Urothelium cell line (cell line): ENCODE results near the gene RPAP3.
A peak's percentile ranks its signal among the peaks of the same experiment; 100 is the strongest.
"Not testable (repeated sequence)": the region's sequence is repeated elsewhere in the genome, so short reads cannot be mapped to it uniquely, and the experiment has no call there.

Experiments used
- DNase-seq: peaks from one replicate; pipeline ENCODE4 v3.0.0; 2011; ENCODE audit warnings: low spot score, mixed read lengths
- FAIRE-seq: peaks from 2 replicates; lab custom pipeline; 2011; peaks lifted over from hg19 to GRCh38; lab: Jason Lieb, UNC

Gene RPAP3

GRCh38 chr12:47687636-47688035 lies 18.2 kb downstream of the RPAP3 start:
- FAIRE-seq = no peak
- no peak for DNase-seq

GRCh38 chr12:47686645-47687240 lies 19.1 kb downstream of the RPAP3 start:
- FAIRE-seq = no peak
- peak; percentile 31 for DNase-seq

- no peak for DNase-seq
- FAIRE-seq = no peak
These were observed 26.0 kb downstream of the RPAP3 start for GRCh38 chr12:47679785-47680184.

GRCh38 chr12:47672068-47672467 lies 33.8 kb downstream of the RPAP3 start:
- no peak for FAIRE-seq
- no peak for DNase-seq

GRCh38 chr12:47667935-47668334 lies 37.9 kb downstream of the RPAP3 start:
- not testable (repeated sequence) for FAIRE-seq, DNase-seq

GRCh38 chr12:47652521-47653234 lies 53.2 kb downstream of the RPAP3 start:
- no peak for FAIRE-seq
- DNase-seq = no peak

- peak; percentile 72 for DNase-seq
These were observed 54.2 kb downstream of the RPAP3 start for GRCh38 chr12:47651368-47652254.

GRCh38 chr12:47650469-47650868 lies 55.4 kb downstream of the RPAP3 start:
- DNase-seq (no peak), FAIRE-seq (no peak)

More at GRCh38 chr12:47651368-47652254, 54.2 kb downstream of the RPAP3 start:
- FAIRE-seq = no peak

- no peak for FAIRE-seq
- no peak for DNase-seq
These were observed 56.4 kb downstream of the RPAP3 start for GRCh38 chr12:47649381-47649780.

GRCh38 chr12:47648056-47648579 lies 57.7 kb downstream of the RPAP3 start:
- FAIRE-seq (no peak), DNase-seq (no peak)

- not testable (repeated sequence) for FAIRE-seq, DNase-seq
These were observed 63.5 kb downstream of the RPAP3 start for GRCh38 chr12:47642310-47642709.

- DNase-seq (peak; percentile 13), FAIRE-seq (no peak)
These were observed 68.7 kb downstream of the RPAP3 start for GRCh38 chr12:47636908-47637780.

- not testable (repeated sequence) for DNase-seq, FAIRE-seq
These were observed 70.1 kb downstream of the RPAP3 start for GRCh38 chr12:47635770-47636169.

GRCh38 chr12:47634127-47634526 lies 71.7 kb downstream of the RPAP3 start:
- no peak for DNase-seq
- peak; percentile 79 for FAIRE-seq

- no peak for DNase-seq
These were observed 83.9 kb downstream of the RPAP3 start for GRCh38 chr12:47621960-47622359.

GRCh38 chr12:47617476-47617875 lies 88.4 kb downstream of the RPAP3 start:
- no peak for FAIRE-seq

More at GRCh38 chr12:47621960-47622359, 83.9 kb downstream of the RPAP3 start:
- no peak for FAIRE-seq

GRCh38 chr12:47616440-47616839 lies 89.4 kb downstream of the RPAP3 start:
- DNase-seq (no peak), FAIRE-seq (no peak)

More at GRCh38 chr12:47617476-47617875, 88.4 kb downstream of the RPAP3 start:
- DNase-seq = no peak

- no peak for FAIRE-seq
- DNase-seq = no peak
These were observed 90.1 kb downstream of the RPAP3 start for GRCh38 chr12:47615711-47616110.

GRCh38 chr12:47614521-47614920 lies 91.3 kb downstream of the RPAP3 start:
- no peak for DNase-seq
- FAIRE-seq = no peak

- FAIRE-seq (no peak), DNase-seq (no peak)
These were observed 92.9 kb downstream of the RPAP3 start for GRCh38 chr12:47612953-47613352.
